ENCODE results near the gene MRPL37.
"Not testable (repeated sequence)": the region's sequence is repeated elsewhere in the genome, so short reads cannot be mapped to it uniquely, and the experiment has no call there.

The MRPL37 gene

DNA sequence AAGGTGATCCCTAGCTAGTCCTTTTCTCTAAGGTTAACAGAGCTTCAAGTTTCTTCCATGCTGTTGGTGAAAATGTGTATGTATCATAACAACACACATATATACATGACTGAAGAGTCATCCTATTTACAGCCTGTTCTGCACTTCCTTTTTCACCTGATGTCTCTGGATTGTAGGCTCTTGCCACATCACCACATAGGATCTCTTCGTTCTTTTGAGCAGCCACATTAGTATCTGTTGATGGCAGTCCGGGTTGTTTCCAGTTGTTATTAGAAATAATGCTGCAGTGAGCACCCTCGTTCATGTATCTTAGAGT, 19.7 kb downstream of the MRPL37 start:
- no peak for DNase-seq (ENCODE audit: low spot score)

DNA sequence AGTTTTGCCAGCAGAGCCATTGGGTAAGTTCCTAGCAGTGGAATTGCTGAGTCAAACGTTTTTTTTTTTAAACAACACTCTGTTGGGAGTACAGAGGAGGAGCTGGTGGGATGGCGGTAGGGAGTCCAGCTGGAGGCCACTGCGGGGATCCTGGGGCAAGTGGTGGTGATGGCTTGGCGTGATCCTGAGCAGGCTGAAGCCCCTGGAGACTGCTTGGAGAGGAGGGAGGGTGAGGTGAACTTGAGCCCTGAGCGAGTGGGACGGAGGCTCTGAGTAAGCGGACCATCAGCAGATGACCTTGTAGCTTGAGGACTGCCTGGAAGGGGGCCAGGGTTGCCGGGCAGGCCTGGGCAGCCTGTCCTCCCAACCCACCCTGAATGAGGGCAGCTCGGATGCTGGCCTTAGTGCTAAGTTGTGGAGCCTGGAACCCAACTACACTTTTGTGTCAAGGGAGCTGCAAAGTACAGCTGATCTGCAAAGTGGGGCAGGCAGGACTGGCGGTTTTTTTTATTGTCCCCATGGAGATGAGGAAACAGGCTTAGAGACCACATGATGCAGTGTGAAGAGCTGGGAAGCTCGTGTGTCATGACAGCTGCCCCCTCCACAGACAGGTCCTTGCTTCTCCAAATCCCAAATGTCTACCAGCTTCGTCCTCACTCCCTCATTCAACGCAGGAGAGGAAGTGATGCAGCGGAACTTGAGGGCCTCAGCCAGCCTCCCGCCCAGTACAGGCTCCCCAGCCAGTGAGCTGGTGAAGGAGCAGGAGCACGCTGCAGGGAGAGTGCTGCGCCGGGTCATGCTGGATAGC, 20.2 kb downstream of the MRPL37 start:
- DNase-seq (ENCODE audit: low spot score), result no peak

DNA sequence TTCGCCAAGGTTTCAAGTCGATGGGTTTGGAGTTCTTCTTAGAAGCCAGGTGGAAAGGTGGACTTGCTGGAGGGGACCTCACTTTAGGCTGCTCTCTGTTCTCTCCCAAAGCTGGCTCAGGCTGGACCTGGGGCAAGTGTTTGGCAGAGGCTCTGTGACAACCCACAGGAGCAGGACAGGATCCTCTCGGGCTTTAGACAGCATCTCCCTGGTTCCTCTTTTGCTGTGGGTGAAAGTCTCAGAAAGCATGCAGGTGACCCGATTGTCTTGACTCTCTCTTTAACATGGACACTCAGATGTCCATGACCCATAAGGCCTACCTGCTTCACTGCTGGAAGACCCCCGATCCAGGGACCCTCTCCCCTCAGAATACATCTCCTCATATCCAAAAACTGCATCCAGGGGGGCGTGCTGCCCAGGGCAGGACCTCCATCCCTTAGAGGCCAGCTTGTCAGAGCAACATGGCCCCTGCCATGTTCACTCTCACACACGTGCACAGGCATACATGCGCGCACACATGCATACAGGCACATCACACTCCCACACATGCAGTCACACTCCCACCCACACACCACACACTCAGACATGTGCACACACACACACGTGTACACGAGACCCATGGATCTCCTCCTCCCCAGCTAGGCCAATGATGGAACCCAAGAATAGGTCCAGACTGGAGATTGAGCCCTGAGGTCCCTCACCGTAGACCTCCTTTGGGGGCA, 21.3 kb downstream of the MRPL37 start:
- DNase-seq (ENCODE audit: low spot score), result no peak

DNA sequence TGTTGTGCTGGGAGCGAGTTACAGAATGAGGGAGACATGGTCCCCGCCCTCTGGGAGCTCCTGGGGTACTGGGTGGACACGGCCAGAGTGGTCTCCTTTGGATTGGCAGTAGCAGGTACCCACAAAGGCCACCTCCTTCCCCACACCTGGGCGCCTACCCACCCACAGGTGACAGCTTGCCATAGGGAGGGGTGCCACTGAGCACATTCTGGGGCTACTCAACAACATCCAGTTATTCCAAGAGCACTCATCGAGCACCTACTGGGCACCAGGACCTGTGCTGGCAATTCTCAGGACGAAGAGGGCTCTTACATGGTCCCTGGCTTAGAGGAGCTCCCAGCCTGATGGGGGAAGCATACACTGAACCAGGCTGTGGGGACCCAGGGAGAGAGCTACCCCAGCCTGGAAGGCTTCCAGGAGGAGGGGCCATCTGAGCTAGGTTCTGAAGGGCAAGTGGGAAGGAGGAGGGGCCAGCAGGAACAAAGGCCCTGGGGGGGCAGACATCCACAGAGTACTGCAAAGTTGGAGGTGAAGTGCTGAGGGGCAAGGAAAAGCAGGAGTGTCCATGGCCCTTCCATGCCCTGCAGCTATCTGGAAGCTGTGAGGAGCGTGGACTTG, 22.0 kb downstream of the MRPL37 start:
- no peak for DNase-seq (ENCODE audit: low spot score)

DNA sequence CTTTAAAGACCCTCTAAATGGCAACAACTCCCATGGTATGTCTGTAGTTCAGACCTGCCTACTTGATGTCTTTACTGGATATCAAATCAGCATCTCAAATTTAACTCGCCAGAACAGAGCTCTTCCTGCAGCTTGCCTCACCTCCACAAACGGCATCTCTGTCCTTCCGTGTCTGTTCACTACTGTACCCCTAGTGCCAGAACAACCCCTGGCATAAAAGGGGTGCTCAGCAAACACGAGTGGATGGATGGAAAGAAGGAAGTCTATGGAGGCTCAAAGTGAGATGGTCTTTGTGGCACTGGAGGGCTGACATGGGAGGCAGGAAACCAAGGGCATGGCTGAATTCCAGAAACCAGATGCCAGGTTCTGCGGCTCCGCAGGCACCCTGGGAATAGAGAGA, 22.7 kb downstream of the MRPL37 start:
- no peak for DNase-seq (ENCODE audit: low spot score)

DNA sequence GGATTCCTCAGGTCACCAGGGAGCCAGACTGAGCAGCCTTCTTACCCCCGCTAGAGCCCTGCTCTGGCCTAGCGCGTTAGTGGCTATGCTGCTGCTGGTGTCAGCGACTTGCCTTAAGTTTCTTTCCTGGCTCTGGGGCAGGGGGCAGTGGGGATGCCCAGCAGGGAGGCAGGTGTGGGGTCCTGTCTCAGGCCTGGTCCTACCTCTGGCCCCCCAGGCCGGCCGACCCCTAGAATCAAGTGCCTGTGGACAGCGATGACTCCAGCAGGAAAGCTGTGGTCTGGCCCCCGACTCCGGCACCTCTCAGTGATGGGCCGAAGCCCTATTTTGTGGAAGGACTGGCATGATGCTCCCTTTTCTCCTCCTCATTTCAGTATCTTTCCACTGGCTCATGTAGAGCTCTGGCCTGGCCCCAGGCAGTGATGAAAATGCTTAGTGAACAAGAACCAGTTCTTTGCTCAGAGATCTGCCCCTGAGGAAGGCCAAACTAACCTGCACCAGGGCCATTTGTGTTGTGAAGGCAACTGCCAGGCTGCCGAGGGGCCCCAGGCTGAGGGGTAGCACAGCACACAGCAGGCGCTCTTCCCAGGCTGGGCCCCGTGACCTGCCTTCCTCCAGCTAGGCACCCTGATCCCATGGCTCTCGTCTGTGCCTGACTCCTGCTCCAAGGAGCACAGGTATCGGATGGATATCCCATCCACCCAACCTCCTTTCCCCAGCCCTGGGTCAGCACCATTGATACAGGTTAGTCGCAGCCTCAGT, 23.7 kb downstream of the MRPL37 start:
- no peak for DNase-seq (ENCODE audit: low spot score)

DNA sequence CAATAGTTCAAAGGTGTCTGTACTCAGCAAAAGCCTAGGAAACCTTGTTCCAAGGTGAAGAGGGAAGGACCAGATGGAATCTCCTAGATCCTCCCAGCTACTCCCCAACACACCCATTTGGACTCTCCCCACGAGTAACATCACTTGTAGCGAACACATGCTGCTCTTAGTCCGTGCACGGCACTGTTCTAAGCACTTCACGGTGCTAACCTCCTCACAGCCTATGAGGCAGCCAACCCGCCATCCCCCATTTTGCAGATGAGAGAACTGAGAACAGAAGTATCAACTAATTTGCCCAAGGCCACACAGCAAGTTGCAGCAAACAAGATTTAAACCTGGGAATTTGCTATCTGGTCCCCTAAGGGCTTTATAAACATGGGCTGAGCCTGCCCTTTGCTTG, 24.3 kb downstream of the MRPL37 start:
- no peak for DNase-seq (ENCODE audit: low spot score)

DNA sequence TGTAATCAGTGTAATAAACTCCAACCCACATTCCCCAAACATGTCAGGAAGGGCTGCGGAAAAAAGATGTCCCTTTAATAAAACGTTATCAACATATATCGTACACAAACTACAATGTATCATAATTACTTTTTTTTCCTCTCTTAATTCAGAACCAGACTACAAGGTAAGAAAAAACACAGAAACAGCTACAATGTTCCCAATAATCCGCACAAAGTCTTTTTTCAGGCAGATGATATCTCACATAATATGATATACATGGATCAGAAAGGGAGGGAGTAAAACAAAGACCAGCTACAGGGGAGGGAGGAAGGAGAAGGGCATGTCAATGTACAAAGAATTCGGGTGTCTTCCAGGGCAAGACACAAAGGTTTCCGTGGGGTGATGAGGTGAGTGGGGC, 25.4 kb downstream of the MRPL37 start:
- DNase-seq (ENCODE audit: low spot score), result no peak

DNA sequence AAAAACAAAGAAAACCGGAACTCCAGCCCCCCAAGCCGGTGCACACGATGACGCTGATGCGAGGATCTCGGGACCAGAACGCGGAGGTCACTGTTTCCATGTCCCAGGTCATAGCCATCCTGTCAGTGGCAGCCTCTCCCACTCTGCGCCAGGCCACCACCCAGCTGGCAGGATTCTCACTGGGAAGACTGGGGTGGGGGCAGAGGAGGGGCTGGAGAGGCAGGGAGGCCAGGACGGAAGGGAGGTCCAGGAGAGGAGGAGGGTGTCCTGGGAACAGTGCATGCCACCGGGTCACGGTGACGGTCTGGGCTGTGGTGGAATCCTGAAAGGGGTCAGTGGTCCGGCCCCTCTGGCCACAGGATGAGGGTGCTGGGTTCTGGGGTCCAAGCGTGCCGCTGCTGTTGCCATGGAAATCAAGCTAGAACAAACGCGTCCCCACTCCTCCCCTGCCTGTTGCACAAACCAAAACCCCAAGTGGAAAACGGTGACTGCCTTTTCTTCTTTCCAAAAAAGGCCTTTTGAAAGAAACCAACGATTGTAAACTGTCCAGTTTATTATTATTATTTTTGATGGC, 26.1 kb downstream of the MRPL37 start:
- DNase-seq (ENCODE audit: low spot score), result no peak

DNA sequence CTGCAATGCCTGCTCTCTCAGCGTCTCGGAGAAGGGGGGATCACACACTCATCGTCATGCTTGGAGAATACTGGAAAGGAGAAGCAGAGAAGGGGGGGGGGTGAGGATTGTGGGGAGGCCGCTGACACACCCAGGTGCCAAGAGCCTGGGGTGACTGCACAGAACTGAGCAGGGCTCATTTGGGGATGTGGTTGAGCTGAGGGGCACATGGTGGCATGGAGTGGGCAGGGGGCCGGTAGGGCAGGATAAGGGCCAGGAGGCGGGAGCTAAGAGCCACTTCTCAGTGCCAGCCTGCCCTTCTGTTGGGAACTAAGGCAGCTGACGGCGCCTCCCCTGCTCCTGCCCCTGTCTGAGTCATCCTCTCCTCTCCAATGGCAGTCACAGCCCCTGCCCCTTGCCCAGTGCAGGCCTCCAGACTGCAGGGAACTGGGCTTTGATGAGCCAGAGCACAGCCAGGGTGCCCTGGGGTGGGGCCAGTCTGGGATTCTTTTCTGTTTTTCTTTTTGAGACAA, 27.2 kb downstream of the MRPL37 start:
- no peak for DNase-seq (ENCODE audit: low spot score)

DNA sequence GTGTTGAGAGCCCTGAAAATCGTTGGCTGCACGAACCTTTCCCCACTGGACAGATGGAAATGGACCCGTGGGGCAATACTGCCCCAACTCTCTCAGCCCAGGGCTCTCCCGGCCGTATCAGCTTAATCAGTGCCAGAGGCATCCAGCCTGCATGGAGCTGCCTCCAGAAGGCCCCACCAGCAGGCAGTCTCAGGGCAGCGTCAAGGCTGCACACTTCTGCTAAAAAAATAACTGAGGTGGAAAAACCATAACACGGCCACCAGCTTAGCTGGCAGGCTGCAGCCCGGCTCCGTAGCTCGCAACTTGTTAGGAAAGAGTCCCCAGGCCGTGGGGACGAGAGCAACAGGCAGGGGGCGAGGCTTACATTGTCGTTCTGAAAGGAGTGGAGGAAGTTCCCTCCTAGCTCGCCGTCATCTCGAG, 27.9 kb downstream of the MRPL37 start:
- DNase-seq (ENCODE audit: low spot score), result no peak

DNA sequence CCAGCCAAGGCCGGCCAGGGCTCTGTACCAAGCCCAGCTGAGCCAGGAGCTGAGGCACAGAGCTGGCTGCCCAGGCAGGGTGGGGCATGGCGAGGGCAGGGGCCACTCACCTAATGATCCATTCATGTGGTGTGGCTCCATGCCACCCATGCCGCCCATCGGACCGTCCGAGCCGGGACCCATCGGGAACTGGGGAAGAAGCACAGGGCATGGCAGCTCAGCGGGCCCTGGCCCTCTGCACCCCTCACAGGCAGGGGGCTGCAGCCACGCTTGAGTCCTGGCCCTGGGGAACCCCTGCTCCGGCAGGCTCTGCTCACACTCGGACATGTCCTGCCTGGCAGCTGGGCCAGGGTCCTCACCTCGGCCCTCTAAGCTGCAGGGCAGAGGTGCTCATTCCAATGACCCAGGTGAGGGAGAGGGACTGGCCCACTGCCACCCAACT, 28.7 kb downstream of the MRPL37 start:
- no peak for DNase-seq (ENCODE audit: low spot score)

DNA sequence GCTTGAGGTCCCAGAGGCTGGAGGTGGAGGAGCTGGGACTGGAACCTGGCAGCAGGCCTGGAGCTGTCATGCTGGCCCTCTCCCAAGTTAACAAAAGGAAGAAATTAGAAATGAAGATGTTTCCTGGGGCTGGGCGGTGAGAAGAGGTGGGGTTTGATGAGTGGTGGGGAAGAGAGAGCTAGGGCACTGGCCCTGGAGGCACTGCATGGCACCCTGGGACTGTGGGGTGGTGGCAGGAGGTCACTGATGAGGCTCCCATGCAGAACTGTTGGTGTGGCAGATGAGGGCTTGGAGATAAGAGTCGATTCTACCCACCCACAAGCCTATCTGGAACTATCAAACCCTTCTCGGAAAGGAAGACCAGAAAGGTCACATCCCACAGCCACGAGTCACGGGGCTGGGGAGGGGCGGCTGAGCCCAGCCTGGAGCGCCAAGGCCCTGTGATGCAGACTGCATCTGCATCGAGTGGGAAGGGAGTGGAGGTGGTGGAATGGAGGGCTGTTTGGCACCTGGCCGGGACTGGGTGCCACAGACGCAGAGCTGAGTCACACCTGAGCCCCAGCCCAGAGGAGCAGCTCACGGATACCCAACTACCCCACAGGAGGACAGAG, 29.4 kb downstream of the MRPL37 start:
- no peak for DNase-seq (ENCODE audit: low spot score)

DNA sequence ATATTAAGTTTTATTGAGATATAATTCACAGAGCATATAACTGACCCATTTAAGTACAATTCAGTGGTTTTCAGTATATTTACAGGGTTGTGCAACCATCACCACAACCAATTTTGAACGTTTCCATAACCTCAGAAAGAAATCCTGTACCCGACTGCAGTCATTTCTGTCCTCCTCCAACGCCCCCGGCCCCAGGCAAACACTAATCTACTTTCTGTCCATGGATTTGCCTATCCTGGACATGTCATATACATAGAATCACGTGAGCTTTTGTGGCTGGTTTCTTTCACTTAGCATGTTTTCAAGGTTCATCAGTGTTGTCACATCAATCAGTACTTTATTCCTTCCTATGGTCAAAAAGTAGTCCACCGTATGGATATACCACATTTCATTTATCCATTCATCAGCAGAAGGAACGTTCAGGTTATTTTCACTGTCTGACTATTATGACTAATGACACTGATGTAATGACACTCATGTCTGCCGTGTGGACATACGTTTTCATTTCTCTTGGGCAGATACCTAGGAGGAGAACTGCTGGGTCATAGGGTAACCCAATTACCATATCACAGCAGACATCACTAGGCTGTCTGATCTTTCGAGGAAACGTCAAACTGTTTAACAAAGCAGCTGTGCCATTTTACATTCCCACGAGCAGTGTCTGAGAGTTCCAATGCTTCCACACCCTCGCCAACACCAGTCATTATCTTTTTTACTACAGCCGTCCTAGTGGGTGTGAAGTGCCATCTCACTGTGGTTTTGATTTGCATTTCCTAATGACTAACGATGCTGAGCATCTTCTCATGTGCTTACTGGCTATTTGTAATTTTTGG, 30.8 kb downstream of the MRPL37 start:
- peak; percentile 95 for DNase-seq (ENCODE audit: low spot score)

DNA sequence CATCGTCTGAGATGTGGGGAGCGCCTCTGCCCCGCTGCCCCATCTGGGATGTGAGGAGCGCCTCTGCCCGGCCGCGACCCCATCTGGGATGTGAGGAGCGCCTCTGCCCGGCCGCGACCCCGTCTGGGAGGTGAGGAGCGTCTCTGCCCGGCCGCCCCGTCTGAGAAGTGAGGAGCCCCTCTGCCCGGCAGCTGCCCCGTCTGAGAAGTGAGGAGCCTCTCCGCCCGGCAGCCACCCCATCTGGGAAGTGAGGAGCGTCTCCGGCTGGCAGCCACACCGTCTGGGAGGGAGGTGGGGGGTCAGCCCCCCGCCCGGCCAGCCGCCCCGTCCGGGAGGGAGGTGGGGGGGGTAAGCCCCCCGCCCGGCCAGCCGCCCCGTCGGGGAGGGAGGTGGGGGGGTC, 33.2 kb downstream of the MRPL37 start:
- DNase-seq (ENCODE audit: low spot score), result not testable (repeated sequence)

DNA sequence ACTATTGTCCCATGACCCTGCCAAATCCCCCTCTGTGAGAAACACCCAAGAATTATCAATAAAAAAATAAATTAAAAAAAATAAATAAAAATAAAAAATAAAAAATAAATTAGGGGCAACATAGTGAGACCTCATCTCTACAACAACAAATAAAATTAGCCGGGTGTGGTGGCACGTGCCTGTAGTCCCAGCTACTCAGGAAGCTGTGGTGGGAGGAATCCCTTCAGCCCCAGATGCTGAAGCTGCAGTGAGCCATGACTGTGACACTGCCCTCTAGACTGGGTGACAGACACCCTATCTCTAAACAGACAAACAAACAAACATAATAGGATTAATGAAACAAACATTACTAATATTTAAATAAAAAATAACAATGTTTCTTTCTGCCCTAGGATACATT, 34.3 kb downstream of the MRPL37 start:
- no peak for DNase-seq (ENCODE audit: low spot score)

DNA sequence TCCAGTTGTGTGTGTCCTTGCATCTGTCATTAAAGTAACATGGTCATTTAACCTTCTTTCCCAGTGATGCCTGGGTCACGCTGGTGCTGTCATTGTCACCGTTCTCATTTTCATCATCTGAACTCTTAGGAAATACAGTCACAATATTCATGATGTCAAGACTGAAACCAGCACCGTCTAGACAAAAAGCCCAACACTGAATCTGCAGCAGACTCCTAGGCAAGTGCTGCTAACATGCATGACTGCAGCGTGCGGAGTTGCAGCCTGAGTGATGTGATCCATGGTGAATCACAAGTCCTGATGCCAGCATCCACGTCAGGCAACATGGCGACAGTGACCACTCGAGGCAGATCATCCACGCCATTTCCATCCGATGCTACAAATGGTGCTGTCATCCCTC, 37.6 kb downstream of the MRPL37 start:
- DNase-seq (ENCODE audit: low spot score), result no peak

DNA sequence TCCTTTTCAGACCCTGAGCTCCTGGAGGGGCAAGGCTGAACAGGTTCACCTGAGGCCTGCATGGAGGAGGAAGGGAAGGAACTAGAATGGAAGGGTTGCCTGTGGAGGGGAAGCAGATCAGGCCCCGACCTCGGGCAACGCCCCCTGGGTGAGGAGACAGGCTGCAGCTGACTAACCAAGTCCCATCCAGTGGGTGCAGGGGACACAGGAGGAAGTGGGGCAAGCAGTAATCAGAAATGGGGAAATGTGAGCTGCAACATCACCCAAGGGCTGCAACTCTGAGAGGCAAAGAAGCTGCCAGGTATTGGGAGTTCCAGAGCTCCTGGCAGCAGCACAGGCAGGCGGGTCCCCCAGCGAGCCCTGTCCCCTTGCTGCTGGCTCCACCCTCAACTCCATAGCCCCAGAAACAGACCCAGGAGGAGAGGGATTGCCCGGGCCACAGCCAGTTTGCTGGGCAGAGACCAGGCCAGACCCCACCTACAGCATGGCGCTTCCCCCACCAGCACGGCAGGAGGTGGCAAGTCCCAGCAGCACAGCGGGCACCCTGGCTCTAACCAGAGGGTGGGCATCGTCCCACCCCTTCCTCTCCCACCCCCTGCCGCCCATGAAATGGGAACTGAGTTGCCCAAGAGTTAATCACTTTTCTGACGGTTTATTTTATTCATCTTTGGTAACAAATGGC, 38.5 kb downstream of the MRPL37 start:
- no peak for DNase-seq (ENCODE audit: low spot score)

DNA sequence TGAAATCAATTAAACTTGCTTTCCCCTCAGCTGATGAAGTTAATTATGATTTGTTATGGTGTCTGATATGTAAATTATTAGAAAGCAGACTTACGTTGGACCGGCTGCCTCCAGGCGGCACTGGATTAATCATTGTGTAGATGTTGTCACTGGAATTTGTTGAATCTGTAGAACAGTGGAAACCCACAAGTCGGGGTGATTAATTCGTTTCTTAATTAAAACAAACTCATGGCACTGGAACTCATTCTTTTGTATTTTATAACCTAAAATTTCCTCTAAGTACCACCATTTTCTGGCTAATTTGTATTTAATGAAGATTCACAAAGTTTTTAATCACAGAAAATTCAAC, 39.0 kb downstream of the MRPL37 start:
- DNase-seq (ENCODE audit: low spot score), result no peak

DNA sequence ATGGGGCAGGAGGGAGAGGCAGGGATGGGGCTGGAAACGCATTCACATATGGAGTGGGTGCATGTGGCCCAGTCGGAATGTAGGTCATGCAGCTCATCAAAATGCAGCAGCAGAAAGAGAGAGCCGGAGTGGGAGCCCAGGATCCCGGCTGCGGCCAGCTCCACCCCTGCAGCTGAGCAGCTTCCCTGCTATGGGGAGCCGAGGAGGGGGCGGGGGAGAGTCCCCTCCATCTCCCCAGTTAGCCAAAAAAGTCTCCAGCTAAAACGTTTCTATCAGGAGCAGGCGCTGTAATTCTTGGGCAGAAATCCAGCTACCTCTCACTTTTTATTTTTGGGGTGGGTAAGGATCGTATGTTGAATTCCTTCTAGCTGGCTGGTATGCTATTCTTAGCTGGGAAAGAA, 39.7 kb downstream of the MRPL37 start:
- no peak for DNase-seq (ENCODE audit: low spot score)

All from SK-N-DZ (cell line).